Lower leg skin (tissue), 4 donors: ENCODE data around the gene SLIT3. TPM values are rescaled to one million over a fixed set of nuclear protein-coding genes. Genes with fewer than 3 reads are reported as not detected.

Source experiments
- DNase-seq, 2 donors: peaks; one replicate each; pipeline ENCODE4 v3.0.0-alpha.2; 2019; ENCODE audit warnings: low spot score in 2 of 2
- H3K4me3 ChIP-seq: fragments of 200-600 bp; sonication (generic); 2 replicates; pipeline ENCODE4 v1.5.1; 2017; ENCODE audit warnings: mild to moderate bottlenecking, low read depth; ENCODE audit not compliant: poor library complexity, severe bottlenecking
- POLR2A ChIP-seq, 2 donors: fragments of 450-650 bp; IDR thresholded peaks; one replicate each; pipeline ENCODE4 v1.6.1; 2016 to 2017; ENCODE audit warnings: antibody characterized with exemption in 2 of 2, mild to moderate bottlenecking in 1 of 2, moderate library complexity in 1 of 2
- WGBS, 2 donors: methylation state at CpG; one replicate each; pipeline ENCODE4 v1.1.5; 2018; 5-methylcytosine and 5-hydroxymethylcytosine counted together
- intact Hi-C: fragments of 100-400 bp; cut with DNase I; formaldehyde crosslinking; loops from one replicate; pipeline ENCODE4 v1.15.0; 2023; ENCODE audit warnings: low total_unique reads
- total RNA-seq, 4 donors: library from RNA; depleted of rRNA; stranded (reverse); fragments of >200 nt; gene quantifications; one replicate each; pipeline ENCODE4 v1.1.0, GENCODE V29; 2016
- TF ChIP-seq, protein P1 (sequence below), 3 donors: fragments of 450-650 bp; IDR thresholded peaks; one replicate each; pipeline ENCODE4 v1.5.1; 2016; ENCODE audit warnings: antibody characterized with exemption in 3 of 3, mild to moderate bottlenecking in 3 of 3, moderate library complexity in 2 of 3

SLIT3 gene
- total RNA-seq, 4 donors from 2014 or later = 12.4 to 66.0 (median 22.8) TPM

DNA sequence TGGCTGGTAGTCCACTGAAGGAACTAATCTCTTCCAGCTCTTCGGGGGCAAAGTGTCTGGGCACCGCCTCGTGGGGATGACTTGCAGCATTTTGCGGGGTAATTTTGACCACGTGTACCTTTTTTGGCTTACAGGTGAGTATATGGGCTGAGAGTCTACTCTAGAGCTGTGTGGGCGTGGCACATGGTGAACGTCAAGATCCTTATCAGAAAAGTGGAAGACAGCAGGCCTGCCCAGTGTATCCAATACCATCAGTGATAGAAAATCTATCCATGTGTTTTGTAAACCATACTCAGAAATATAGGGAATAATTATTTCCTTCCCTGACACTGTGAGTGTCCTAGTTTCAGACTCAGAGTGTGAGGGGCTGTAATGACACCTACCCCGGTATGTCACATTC lies 148.5 kb downstream of the SLIT3 start:
- intact Hi-C loops = no loop called here
- TF ChIP-seq, protein P1, sequence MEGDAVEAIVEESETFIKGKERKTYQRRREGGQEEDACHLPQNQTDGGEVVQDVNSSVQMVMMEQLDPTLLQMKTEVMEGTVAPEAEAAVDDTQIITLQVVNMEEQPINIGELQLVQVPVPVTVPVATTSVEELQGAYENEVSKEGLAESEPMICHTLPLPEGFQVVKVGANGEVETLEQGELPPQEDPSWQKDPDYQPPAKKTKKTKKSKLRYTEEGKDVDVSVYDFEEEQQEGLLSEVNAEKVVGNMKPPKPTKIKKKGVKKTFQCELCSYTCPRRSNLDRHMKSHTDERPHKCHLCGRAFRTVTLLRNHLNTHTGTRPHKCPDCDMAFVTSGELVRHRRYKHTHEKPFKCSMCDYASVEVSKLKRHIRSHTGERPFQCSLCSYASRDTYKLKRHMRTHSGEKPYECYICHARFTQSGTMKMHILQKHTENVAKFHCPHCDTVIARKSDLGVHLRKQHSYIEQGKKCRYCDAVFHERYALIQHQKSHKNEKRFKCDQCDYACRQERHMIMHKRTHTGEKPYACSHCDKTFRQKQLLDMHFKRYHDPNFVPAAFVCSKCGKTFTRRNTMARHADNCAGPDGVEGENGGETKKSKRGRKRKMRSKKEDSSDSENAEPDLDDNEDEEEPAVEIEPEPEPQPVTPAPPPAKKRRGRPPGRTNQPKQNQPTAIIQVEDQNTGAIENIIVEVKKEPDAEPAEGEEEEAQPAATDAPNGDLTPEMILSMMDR (IDR thresholded peaks at IDR 0.05) = no peak
- TF ChIP-seq POLR2A (IDR thresholded peaks at IDR 0.05) = no peak
- no peak for DNase-seq
- H3K4me3 ChIP-seq = no peak overlapping the region
- 70 to 82% methylated on average over 8 of the region's 8 CpGs for WGBS, 2 donors

DNA sequence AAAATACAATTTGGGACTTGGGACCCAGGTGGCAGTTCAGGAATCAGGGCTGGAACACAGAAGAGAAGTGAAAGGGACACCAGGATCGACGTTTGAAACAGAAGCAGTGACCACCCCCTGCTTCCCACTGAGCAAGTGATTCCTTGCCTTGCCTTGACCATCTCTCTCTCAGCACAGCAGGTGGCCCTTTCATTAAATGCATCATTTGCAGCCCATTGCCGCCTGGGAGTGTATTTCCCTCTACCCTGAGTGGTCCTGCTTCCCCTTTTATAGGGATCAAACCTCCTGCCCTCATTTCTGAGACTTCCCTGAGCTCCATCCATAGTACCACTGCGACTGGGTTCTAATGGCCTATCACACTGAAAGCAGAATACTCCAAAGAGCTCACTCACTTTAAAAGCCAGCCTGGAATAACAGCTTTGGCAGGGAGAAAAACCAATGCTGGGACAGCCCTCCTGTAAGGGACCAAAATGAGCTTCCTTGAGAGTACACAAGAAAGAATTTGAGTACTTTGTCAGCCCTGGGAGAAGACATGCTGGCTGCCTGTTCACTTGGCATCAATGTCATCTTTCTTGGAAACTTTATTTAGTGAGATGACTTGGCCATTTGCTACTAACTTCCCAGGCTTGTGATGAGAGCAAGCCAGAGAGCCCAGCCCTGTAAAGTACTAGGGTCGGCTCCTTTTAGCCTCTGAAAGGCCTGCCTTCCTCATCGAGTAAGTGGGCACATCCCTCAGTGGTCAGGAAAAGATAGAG lies 149.7 kb downstream of the SLIT3 start:
- intact Hi-C loops = no loop called here
- DNase-seq = peak in 1 of 2 donors; percentile 73
- WGBS, 2 donors = 58 to 61% methylated on average over 6 of the region's 6 CpGs
- H3K4me3 ChIP-seq = no peak overlapping the region
- TF ChIP-seq, protein P1 (IDR thresholded peaks at IDR 0.05) = no peak
- TF ChIP-seq POLR2A (IDR thresholded peaks at IDR 0.05) = no peak

DNA sequence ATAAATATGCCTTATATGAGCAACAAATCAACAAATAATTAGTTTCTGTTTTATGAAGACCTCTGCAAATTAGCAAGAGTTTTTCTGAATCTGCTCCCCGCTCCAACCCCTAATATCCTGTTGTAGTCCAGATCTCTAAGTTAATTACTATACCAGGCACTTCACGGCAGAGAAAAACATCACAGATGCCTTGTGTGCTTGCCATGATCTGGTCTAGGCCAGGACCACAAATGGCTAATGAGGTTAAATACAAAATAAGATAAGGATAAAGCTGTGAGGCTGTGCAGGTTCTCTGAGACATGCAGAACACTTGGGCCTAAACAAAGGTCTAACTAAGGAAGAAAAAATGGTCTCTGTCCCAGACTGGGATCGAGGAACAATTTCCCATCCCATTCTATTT lies 150.8 kb downstream of the SLIT3 start:
- peak in 1 of 2 donors; percentile 5 for DNase-seq
- intact Hi-C loops = no loop called here
- no peak overlapping the region for H3K4me3 ChIP-seq
- no peak for TF ChIP-seq POLR2A (IDR thresholded peaks at IDR 0.05)
- TF ChIP-seq, protein P1 (IDR thresholded peaks at IDR 0.05) = no peak
- WGBS, 2 donors = 89 to 97% methylated on average over 3 of the region's 3 CpGs

DNA sequence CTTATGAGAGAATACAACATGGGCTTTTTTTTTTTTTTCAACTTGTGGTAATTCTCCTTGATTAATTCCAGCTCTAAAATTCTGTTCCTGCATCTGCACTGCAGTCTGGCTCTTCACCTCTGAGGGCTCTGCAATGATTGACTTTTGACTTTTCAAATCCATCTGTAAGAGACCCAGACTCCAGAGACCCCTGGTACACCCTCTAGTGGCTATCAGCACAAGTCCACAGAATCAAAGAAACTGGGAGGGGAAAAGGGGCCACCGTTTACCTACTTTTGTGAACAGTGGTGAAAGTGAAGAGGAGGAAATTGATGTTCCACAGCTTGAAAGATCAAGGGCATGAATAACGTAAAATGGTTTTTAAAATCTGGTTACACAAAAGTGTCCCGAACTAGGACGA lies 151.6 kb downstream of the SLIT3 start:
- TF ChIP-seq, protein P1 (IDR thresholded peaks at IDR 0.05) = no peak
- TF ChIP-seq POLR2A (IDR thresholded peaks at IDR 0.05) = no peak
- peak in 1 of 2 donors; percentile 26 for DNase-seq
- H3K4me3 ChIP-seq = no peak overlapping the region
- intact Hi-C loops = no loop called here
- WGBS, 2 donors = 78 to 80% methylated on average over 4 of the region's 4 CpGs

DNA sequence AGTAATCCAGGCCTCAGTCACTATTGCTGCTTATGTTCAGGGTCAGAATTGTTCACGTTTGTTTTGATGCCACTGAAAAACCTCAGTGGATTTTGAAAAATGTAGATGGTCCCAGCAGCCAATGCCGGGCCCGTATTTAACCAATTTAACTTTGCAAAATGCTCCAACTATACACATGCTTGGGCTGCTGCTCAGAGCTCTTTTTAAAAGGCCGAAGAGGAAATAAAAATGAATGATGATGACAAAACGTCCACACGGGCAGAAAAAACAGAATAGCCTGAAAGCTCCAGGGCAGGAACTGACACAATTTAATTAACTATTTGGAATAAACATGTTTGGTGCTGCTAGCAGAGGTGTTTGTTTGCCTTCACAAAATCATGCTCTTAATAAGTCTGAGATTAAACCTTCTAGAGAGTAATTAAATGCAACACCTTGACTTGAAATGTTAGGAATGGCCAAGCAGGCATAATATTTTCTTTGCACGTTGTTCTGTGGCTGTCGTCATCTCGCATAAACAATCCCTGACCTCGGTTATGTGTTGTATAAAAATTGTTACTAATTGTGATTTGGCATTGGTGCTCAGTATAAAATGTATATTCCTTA lies 152.7 kb downstream of the SLIT3 start:
- 46 to 52% methylated on average over 10 of the region's 10 CpGs for WGBS, 2 donors

More for the DNA sequence above, 152.7 kb downstream of the SLIT3 start:
- DNase-seq = no peak
- intact Hi-C loops = no loop called here
- TF ChIP-seq, protein P1 (IDR thresholded peaks at IDR 0.05) = no peak
- TF ChIP-seq POLR2A (IDR thresholded peaks at IDR 0.05) = no peak
- no peak overlapping the region for H3K4me3 ChIP-seq
